Stimulated activated CD8-positive, alpha-beta memory T cell treated with anti-CD3 and anti-CD28 coated beads, Interleukin-12 subunit alpha, Interleukin-12 subunit beta, amount 100 ng/mL, for 4 hours (primary cell): ENCODE results near the gene RIMS3.
"Not testable (repeated sequence)": the region's sequence is repeated elsewhere in the genome, so short reads cannot be mapped to it uniquely, and the experiment has no call there.

ENCODE experiments used
- DNase-seq: peaks from one replicate; pipeline ENCODE4 v3.0.0-alpha.2; 2020; ENCODE audit warnings: low read depth

RIMS3 gene

GRCh38 chr1:40630488-40631223, 34.8 kb downstream of the RIMS3 start:
- no peak for DNase-seq

GRCh38 chr1:40629546-40629945, 35.9 kb downstream of the RIMS3 start:
- DNase-seq, result not testable (repeated sequence)

GRCh38 chr1:40628903-40629292, 36.6 kb downstream of the RIMS3 start:
- DNase-seq, result no peak

- DNase-seq, result no peak
Measured at GRCh38 chr1:40627987-40628902, 37.2 kb downstream of the RIMS3 start.

GRCh38 chr1:40626383-40626770, 39.1 kb downstream of the RIMS3 start:
- DNase-seq, result no peak

GRCh38 chr1:40625476-40626382, 39.8 kb downstream of the RIMS3 start:
- DNase-seq, result no peak

GRCh38 chr1:40625076-40625475, 40.4 kb downstream of the RIMS3 start:
- no peak for DNase-seq

- DNase-seq, result no peak
Measured at GRCh38 chr1:40622936-40623629, 42.4 kb downstream of the RIMS3 start.

GRCh38 chr1:40621821-40622450, 43.5 kb downstream of the RIMS3 start:
- no peak for DNase-seq

- no peak for DNase-seq
Measured at GRCh38 chr1:40620586-40621210, 44.8 kb downstream of the RIMS3 start.

GRCh38 chr1:40620150-40620549, 45.3 kb downstream of the RIMS3 start:
- DNase-seq, result no peak

- DNase-seq, result no peak
Measured at GRCh38 chr1:40618108-40618507, 47.4 kb downstream of the RIMS3 start.

GRCh38 chr1:40612345-40612831, 53.1 kb downstream of the RIMS3 start:
- DNase-seq, result peak; percentile 36

GRCh38 chr1:40610156-40610555, 55.3 kb downstream of the RIMS3 start:
- no peak for DNase-seq

- no peak for DNase-seq
Measured at GRCh38 chr1:40607921-40608320, 57.6 kb downstream of the RIMS3 start.

GRCh38 chr1:40606978-40607377, 58.5 kb downstream of the RIMS3 start:
- no peak for DNase-seq

GRCh38 chr1:40606194-40606593, 59.3 kb downstream of the RIMS3 start:
- no peak for DNase-seq

- no peak for DNase-seq
Measured at GRCh38 chr1:40599926-40600325, 65.6 kb downstream of the RIMS3 start.

- no peak for DNase-seq
Measured at GRCh38 chr1:40595623-40596022, 69.9 kb downstream of the RIMS3 start.

- DNase-seq, result no peak
Measured at GRCh38 chr1:40594187-40594531, 71.3 kb downstream of the RIMS3 start.
